SK-N-DZ (cell line): ENCODE results near the gene VSTM4.

Experiments
- DNase-seq: peaks from one replicate; pipeline ENCODE4 v3.0.0-alpha.2; 2015; ENCODE audit warnings: low spot score

Gene VSTM4

DNA sequence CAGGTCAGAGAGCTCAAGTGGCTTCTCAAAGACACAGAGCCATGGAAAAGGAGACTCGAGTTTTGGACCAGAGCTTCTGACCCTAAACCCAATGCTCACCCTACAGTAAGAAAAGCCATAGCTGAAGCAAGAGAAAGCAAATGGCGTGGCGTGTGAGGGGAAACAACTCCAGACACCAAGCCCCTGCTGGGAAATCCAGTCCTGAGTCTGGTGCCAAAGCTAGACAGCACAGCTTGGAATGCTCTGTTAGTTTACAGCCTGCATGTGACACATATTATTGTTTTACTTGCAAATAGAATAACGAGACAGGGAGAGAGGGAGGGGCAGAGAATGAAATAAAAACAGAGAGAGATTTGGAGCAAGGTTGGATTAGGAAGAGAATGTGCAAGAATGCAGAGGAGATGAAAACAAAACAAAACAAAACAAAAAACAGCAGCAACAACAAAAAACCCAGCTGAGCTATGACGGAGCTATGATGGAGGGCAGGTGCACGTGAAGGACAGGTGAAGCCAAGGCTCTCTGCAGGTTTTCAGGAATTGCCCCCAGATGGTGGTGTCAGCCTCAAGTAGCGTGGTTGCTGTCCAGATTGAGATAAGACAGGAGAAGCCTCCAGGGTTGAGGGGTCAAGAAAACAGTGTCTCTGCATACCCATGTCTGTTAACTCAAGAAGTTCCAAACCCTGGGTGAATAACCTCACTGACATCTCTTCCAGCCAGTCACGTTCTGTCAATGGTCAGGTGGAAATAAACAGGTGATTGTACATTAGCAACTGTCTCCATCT is 105.9 kb downstream of the VSTM4 start:
- peak; percentile 44 for DNase-seq

DNA sequence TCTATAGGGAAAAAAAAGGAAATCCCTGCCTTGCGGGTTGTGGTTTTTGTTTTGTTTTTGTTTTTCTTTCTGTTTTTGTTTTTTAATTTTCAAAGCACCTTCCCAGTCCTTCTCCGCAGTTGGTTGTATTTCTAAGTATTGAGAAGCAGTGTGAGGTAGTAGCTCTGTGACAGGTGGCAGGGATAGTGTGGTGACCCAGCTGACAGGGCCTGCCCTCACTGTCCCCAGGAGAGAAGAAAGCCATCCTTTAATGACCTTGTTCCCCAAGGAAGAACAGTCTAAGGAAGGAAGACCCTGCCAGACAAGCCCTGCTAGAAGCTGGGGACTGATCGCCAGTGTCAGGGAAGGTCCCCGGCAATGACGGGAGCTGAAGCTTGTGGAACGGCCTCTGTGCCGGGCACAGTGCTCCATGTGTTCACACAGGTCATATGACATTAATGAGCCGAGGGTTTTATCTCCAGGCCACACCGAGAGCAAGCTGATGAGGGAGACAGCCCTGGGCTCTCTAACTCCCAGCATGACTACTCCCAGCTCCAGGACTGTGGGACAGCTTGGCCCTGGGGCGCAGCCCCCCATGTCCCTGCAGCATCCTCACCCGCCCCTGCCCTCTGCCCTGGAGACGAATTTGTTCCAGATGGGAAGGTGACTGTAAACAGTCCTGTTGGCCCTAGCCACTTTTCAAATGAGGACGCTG is 106.7 kb downstream of the VSTM4 start:
- DNase-seq: peak; percentile 25

DNA sequence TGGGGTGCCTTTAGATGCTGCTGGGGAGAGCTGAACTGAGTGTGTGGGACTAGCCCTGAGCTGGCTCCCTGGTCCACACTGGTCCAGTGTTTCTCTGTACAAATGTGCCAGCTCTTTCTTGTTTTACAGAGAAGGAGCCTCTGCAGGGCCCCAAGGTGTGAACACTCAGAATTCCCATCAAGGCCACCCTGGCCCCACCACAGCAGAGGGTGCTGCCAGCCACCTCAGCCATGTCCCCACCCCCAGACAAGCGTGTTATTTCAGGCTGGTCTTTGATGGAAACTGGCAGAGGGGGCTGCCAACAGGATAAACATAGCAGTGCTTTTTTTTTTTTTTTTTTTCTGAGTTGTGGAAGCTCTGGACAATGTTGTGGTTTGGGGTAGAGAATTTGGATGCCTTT is 107.2 kb downstream of the VSTM4 start:
- no peak for DNase-seq

DNA sequence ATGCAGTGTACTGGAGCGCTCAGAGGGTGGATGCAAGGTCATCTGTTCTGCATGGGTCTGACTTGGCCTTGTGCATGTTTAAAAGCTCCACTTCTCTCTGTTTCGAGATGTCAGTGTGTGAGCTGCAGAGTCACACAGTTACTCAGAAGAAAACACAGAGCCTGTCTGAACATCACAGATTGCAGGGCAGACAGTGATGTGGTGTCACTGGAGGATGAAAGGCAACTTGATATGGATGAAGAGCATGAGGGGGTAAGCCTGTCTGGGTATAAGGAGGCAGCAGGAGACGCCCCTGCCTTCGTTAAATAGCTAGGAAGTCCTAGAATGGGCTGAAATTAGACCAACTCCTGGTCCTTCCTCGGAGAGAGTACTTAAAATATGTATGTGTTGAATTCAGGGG is 108.2 kb downstream of the VSTM4 start:
- no peak for DNase-seq

DNA sequence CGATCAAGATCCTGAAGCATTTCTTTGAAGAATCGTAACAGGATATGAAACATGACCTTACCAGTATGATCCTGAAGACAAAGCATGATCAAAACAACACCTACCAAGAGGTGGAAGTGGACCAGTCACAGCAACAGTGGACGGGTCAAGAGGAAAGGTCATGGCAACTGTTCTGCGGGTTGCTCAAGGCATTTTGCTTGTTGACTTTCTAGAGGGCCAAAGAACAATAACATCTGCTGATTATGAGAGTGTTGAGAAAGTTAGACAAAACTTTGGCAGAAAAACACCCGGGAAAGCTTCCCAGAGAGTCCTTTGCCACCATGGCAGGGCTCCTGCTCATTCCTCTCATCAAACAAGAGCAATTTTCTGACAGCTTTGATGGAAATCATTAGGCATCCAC is 110.1 kb downstream of the VSTM4 start:
- no peak for DNase-seq

DNA sequence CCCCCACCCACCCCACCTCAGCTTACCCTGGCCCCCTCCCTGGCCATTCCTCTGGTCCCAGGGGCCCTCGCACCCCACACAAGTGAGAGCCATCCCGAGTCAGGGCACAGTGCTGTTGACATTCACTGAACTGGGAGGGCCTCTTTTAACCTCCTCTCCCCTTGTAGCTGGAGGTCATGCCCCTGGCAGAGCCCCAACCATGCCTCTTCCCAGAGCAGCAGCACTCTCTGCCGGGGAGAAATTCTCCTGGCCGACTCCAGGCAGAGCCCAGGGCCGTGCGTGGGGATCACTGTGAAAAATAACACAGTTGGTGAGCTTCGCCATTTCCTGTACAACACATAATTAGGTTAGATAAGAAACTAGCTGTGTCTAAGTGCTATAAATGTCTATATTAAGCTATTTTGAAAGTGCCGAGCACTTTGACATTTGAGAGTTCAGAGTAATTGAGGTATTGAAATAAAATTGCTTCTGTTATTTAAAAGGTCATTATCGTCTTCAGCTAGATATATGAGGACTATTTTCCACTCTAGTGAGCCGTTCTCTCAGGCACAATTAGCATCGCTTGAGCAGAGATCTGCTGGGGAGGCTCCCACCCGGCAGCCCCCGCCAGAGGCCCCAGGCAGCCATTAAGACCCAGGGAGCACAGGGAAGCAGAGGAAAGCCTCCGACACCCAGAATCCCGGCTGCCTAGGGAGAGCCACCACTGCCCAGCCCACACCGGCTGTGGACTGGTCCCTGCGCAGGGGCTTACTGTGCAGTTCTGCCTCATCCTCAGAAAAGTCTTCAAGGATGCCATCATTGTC is 113.3 kb downstream of the VSTM4 start:
- DNase-seq: peak; percentile 45

DNA sequence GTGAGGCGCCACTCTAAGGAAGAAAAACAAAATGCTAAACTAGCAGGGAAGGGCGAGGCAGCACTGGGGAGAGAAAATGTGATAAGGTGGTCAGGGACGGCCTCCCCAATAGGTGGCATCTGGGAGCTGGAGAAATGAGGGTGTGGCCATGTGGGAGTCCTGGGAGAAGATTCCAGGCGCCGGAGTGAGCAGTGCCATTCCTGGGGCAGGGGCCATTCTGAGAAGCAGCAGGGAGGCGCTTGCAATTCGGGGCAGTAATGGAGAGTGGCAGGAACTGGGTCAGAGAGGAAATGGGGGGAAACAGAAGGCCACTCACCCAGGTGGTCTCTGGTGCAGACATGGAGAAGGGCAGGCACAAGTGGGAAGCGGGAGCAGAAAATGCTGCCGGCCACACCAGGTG is 113.9 kb downstream of the VSTM4 start:
- DNase-seq: peak; percentile 69

DNA sequence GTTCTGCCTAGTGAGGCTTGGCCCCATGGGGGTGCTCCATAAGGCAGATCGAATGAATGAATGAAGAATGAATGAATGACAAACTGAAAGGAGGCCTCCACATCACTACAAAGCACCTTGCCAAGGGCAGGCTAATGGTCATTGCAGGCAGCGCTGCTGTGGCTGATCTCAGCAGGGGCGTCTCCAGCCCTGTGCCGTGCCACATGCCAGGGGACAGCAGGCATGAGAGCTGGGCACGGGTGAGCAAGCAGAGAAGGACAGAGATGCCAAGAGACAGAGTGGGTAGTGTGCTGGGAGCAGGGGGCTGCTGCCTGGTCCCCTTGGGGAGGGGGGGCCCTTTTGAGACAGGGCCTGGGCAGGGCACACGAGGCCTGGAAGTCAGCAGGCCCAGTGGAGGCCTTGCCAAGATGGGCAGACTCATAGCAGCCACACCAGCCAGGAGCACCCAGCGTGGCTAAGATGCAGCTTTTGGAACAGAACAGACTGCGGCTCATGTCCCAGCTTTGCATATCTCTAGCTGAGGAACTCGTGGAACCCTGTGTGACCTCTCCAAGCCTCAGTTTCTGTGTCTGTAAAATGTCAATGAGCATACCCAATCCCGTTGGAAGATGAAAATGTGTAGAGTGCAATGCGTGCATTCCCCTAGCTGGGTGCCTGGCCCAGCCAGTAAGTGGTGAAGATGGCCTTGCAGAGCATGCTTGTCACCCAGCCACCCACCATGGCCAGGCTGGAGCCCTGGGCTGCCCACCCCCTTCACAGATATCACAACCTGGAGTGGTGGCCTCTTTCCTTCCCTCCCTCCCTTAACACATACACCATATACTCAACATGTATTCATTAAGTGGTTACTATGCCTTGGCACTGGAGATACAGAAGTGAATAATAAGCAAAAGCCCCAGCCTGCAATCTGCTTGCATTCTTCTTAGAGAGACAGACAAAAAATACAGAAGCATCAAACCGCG is 114.6 kb downstream of the VSTM4 start:
- DNase-seq: no peak

DNA sequence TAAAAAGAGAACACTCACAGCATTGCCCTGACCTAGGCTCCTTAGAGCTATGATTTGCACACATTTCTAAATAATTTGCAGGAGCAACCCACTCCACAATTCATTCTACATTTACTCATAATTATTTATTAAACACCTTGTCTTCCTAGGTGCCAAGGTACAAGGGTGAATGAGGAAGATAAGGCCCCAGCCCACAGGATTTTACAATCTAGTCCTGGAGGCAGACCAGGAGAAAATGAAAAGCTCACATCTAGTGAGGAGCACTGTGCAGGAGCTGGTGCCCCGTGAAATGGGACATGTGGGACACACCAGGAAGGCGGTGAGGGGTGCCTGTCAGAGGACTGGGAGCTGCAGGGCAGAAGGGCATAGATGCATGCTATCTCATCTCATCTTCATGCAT is 116.0 kb downstream of the VSTM4 start:
- no peak for DNase-seq

DNA sequence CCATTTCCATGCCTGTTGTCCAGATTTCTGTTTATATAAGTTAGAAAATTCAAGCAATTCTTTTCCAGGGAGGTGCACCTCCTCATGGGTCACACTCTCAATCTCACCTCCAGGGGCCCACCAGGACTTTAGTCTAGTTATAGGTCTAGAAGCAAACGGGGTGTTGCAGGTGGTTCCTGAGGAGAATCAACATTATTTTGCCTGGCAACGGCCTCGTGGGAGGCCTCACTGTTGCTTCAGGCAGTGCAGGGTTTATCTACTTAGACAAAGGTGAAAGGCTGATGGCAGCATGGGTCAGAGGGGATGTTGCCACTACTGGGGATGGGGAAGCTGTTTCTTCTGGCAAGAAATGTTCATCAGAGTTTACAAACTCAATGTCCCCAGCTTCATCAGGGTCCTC is 119.0 kb downstream of the VSTM4 start:
- DNase-seq: no peak

DNA sequence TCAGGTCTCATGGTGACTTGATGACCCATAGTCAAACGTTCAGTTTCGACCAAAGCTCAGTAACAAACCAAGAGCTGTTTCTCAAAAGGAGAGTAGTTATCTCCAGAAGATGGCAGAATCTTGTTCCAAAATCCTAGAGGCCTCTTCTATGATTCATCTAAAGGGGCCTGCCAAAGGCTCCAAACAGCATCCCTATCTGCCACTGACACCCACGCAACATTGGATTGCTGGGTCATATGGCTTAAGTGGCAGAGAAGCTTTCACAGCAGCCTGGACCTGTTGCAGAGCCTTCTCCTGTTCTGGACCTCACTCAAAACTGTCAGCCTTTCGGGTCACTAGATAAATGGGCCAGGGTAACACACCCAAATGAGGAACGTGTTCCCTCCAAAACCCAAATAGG is 121.7 kb downstream of the VSTM4 start:
- no peak for DNase-seq

DNA sequence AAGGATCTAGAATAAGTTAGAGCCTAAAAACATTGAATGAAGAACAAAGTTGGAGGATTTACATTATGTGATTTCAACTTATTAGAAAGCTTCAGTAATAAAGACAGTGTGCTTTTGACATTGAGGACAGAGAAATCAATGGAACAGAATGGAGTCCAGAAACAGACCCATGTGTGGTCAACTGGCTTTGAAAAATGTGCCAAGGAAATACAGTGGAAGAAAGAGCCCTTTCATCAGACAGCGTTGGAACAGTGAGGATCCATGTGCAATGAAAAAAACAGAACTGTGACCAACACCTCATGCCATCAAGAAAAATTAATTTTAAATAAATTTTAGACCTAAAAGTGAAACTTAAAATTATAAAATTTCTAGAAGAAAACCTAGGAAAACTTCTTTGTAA is 125.1 kb downstream of the VSTM4 start:
- DNase-seq: no peak

DNA sequence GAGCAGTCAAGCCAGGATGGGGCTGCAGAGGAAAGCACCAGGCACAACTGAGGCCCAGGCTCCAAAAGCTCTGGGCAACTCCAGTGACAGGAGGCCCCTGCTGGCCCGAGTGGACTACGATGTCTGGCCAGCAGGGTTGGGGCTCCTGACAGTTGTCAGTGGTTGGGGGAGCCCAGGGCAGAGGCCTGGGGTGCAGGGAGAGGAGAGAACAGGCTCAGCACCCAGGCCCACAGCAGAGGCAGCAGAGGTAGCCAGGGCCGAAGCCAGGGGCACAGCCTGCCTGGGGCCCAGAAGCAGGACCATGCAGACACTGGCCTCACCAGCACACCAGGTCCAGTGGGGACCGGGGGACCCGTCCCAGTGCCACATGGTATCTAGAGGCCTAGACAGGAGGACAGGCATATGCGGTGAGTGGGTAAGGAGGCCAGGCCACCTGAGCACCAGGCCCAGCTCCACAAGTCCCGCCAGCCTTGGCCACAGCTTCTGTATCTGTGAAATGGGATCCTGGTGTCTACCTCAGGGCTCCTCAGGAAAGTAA is 129.6 kb downstream of the VSTM4 start:
- no peak for DNase-seq

DNA sequence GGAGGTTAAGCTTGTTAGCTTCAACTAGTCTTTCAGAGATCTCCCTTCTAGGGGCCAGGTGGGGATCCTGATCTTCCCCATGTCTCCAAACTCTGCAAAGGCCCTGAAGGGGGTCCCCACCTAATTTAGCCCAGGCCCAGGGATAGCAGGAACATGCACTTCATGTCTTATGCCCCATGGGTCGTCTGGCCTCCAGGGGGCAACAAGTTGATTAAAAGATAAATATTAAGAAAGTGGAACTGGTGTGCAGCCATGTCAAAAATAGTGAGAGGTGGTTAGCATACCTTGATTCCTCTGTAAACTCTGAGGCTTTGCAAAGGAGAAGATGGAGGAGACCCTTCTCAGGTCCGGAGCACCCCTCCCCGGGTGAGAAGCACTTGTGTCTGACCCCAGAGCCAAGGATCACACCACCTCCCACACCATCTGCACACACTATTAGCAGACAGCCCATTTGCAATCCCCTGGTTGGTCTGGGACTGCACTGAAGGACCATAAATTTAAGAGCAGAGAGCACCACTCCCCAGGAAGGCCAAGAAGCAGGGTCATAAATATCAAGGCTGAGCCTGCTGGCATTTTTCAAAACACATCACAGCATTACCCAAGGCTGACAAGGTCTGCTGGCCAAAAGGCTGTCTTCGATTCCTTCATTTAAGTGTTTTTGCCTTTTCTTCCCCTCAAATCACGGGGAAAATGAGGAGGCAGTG is 131.5 kb downstream of the VSTM4 start:
- DNase-seq: no peak

DNA sequence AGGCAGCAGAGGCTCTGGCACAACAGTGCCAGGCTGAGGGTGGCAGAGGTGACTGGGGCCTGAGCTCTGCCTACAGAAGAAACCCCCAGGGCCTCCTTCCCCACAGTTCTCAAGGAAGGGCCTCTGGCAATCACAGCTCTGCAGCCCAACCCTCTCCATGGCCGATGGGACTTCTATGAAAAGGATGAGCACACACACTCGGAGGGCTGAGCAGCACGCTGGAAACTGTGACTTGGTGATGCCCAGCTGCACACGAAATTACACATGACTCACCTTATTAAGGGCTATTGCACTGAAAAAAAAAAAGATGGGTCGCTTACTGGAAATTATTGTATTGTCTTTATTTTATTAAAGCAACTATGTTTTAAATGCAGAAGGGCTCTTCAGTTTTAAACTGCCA is 132.7 kb downstream of the VSTM4 start:
- no peak for DNase-seq

DNA sequence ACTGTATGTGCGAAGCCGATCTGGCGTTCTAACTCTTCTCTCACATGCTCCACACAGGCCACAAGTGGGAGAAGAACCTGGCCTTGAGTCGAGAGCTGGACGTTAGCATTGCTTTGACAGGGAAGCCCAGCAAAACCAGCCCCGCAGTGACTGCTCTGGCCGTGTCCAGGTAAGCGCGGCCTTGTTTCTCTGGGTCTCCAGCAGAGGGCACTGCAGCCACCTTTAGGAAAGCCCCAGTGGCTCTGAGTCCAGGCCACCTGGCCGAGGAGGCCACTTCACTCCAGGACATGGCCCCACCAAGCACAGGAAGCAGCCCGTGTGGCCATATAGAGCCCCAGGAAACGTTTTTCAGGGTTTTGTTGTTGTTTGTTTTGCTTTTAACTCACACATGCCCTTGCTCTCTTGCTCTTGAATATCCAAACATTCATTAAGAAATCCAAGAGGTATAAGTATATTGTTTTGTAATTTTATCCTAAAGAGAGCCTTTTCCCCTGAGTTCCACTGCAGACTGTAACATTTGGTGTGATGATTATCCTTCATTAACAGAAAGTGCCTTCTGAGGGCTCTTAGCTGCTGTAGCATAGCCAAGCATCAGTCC is 133.9 kb downstream of the VSTM4 start:
- DNase-seq: peak; percentile 79

DNA sequence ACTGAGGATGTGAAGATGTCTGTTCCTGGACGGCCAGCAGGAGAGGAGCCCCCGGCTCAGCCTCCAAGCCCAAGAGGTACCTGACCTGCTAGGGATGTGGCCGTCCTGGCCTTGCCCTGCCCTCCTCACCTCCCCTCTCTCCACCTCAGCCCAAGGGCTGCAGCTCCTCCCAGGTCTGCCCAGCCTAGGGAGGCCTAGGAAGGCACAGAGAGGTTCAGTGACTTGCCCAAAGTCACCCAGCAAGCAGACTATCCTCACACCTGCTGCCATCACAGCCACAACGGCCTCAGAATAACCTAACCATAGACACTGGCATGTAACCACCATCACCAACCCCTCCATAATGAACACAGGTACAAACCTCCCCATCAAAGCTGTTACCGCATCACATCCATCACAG is 137.0 kb downstream of the VSTM4 start:
- no peak for DNase-seq

DNA sequence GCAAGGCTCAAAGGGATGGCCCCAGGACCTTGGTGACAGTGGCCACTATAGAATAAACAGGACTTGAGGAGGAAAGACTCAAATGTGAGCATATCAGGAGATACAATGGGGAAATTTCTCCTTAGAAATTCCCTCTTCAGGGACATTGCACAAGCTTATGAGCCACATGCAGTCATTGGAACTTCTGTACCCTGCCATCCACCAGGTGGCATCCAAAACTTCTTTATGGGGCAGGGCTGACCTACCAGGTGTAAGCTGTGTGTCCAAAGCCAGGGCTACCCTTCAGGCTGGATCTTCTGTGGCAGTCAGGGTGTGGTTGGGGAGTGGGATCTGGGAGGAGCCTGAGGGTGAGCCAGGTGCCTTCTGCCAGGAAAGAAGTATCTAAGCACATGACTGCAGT is 139.1 kb downstream of the VSTM4 start:
- no peak for DNase-seq

DNA sequence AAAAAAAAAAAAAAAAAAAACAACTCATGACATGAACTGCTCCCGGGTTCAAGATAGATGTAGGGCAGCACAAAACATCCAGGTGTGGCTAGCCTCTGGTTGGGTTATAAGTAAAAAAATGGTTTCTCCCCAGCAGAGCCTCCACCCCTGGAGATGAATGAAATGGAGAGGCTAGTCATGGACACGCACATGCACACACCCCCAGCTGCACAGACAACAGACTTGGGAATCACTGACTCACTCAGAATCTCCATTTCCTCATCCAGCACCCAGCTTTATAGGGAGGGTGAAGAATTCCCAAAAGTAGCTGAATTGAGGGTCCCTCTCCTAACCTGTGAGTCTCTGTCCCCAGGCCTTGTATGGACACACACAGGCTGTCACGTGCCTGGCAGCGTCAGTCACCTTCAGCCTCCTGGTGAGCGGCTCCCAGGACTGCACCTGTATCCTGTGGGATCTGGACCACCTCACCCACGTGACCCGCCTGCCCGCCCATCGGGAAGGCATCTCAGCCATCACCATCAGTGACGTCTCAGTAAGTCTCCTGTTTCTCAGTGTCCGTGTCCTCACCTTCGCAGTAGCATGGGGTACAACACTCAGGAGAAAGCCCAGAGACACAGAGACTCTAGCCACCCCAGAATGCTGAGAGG is 140.7 kb downstream of the VSTM4 start:
- no peak for DNase-seq

DNA sequence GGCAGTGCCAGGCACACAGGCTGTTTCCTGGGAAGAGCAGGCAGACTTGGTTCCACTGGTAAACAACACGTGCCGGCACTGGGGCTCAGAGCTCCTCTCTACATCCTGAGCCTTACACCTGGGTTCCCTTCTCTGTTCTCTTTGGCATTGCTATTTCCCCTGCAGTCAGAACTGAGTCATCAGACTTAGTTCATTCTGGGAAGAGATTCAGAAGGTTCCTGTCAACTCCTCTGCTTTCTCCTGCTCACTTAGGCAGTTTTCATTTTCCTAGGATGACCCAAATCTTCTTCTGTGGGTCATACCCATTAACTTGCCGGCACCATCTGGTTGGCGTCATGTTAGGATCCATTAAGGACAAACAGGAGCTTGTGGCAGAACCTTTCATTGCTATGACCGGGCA is 142.3 kb downstream of the VSTM4 start:
- no peak for DNase-seq
